ENCODE data around the gene OR6C65.
"Not testable (repeated sequence)": the region's sequence is repeated elsewhere in the genome, so short reads cannot be mapped to it uniquely, and the experiment has no call there.

Gene OR6C65

GRCh38 chr12:55400229-55400628, at the start of gene OR6C65:
TSS of gene OR6C65 (plus strand) at chr12:55400529. CDS start at chr12:55400529, 0 bp downstream.
- ATAC-seq (replicated peaks; ENCODE audit: extremely low read depth, poor library complexity, severe bottlenecking) (no peak), DNase-seq (ENCODE audit: low spot score in 2 of 2) (no peak)
- H3K4me3 Mint-ChIP-seq: no peak within 1 kb of the TSS
- no peaks in the 10 kb centered on the region for H3K4me1 Mint-ChIP-seq
- no peaks in the 10 kb centered on the region for H3K9me3 Mint-ChIP-seq
- H3K36me3 Mint-ChIP-seq (ENCODE audit: insufficient read depth): no peaks in the 10 kb centered on the region
- no peak within 1 kb of the TSS for H3K27ac Mint-ChIP-seq (ENCODE audit: low read depth)
- peaks cover 55% of the 10 kb centered on the region for H3K27me3 Mint-ChIP-seq

- peaks cover 46% of the 10 kb centered on the region for H3K27me3 Mint-ChIP-seq
- H3K9me3 Mint-ChIP-seq; H3K27ac Mint-ChIP-seq (ENCODE audit: low read depth); H3K4me1 Mint-ChIP-seq; ATAC-seq (replicated peaks; ENCODE audit: extremely low read depth, poor library complexity, severe bottlenecking); H3K36me3 Mint-ChIP-seq (ENCODE audit: insufficient read depth); DNase-seq (ENCODE audit: low spot score in 2 of 2); H3K4me3 Mint-ChIP-seq: not testable (repeated sequence)
Measured at GRCh38 chr12:55355338-55355737, 45.0 kb upstream of the OR6C65 start.

- no peaks in the 10 kb centered on the region for H3K9me3 Mint-ChIP-seq
- peaks cover 1% of the 10 kb centered on the region for H3K36me3 Mint-ChIP-seq (ENCODE audit: insufficient read depth)
- H3K27ac Mint-ChIP-seq (ENCODE audit: low read depth): no peak within 1 kb of the TSS
- no peak for ATAC-seq (replicated peaks; ENCODE audit: extremely low read depth, poor library complexity, severe bottlenecking)
- H3K4me1 Mint-ChIP-seq: no peaks in the 10 kb centered on the region
- DNase-seq (ENCODE audit: low spot score in 2 of 2): no peak
- H3K27me3 Mint-ChIP-seq: peaks cover 40% of the 10 kb centered on the region
- no peak within 1 kb of the TSS for H3K4me3 Mint-ChIP-seq
Measured at GRCh38 chr12:55362675-55363074, 37.7 kb upstream of the OR6C65 start, which contains the start of gene OR6C75. TSS of gene OR6C75 (plus strand) at chr12:55362975. CDS start at chr12:55365111, 2,136 bp downstream.

- Mint-ChIP-seq H3K4me3 (no peak overlapping the region), H3K36me3 (ENCODE audit: insufficient read depth) (peaks cover 1% of the 10 kb centered on the region), H3K9me3 (no peaks in the 10 kb centered on the region), H3K27ac (ENCODE audit: low read depth) (no peak overlapping the region), H3K27me3 (peaks cover 41% of the 10 kb centered on the region), H3K4me1 (no peaks in the 10 kb centered on the region)
- DNase-seq (ENCODE audit: low spot score in 2 of 2): no peak
- ATAC-seq (replicated peaks; ENCODE audit: extremely low read depth, poor library complexity, severe bottlenecking): no peak
Measured at GRCh38 chr12:55365086-55365485, 35.2 kb upstream of the OR6C65 start.

GRCh38 chr12:55372521-55372920, 27.8 kb upstream of the OR6C65 start:
- ATAC-seq (replicated peaks; ENCODE audit: extremely low read depth, poor library complexity, severe bottlenecking): no peak
- no peak for DNase-seq (ENCODE audit: low spot score in 2 of 2)
- Mint-ChIP-seq H3K9me3 (no peaks in the 10 kb centered on the region), H3K27me3 (peaks cover 36% of the 10 kb centered on the region), H3K4me3 (no peak overlapping the region), H3K4me1 (no peaks in the 10 kb centered on the region), H3K27ac (ENCODE audit: low read depth) (no peak overlapping the region), H3K36me3 (ENCODE audit: insufficient read depth) (no peaks in the 10 kb centered on the region)

GRCh38 chr12:55385891-55386290, 14.4 kb upstream of the OR6C65 start:
- Mint-ChIP-seq H3K27me3 (peaks cover 43% of the 10 kb centered on the region), H3K9me3 (no peaks in the 10 kb centered on the region), H3K36me3 (ENCODE audit: insufficient read depth) (no peaks in the 10 kb centered on the region), H3K27ac (ENCODE audit: low read depth) (no peak overlapping the region), H3K4me3 (no peak overlapping the region), H3K4me1 (no peaks in the 10 kb centered on the region)
- ATAC-seq (replicated peaks; ENCODE audit: extremely low read depth, poor library complexity, severe bottlenecking) (no peak), DNase-seq (ENCODE audit: low spot score in 2 of 2) (no peak)

GRCh38 chr12:55392032-55392795, 8.1 kb upstream of the OR6C65 start:
- no peak for ATAC-seq (replicated peaks; ENCODE audit: extremely low read depth, poor library complexity, severe bottlenecking)
- H3K4me1 Mint-ChIP-seq: no peaks in the 10 kb centered on the region
- no peaks in the 10 kb centered on the region for H3K9me3 Mint-ChIP-seq
- peaks cover 57% of the 10 kb centered on the region for H3K27me3 Mint-ChIP-seq
- H3K4me3 Mint-ChIP-seq: no peak overlapping the region
- H3K27ac Mint-ChIP-seq (ENCODE audit: low read depth): no peak overlapping the region
- DNase-seq (ENCODE audit: low spot score in 2 of 2): no peak
- no peaks in the 10 kb centered on the region for H3K36me3 Mint-ChIP-seq (ENCODE audit: insufficient read depth)

GRCh38 chr12:55396326-55396725, 4.0 kb upstream of the OR6C65 start:
- Mint-ChIP-seq H3K27me3 (peaks cover 71% of the 10 kb centered on the region), H3K4me3 (no peak overlapping the region), H3K27ac (ENCODE audit: low read depth) (no peak overlapping the region), H3K4me1 (no peaks in the 10 kb centered on the region), H3K9me3 (no peaks in the 10 kb centered on the region), H3K36me3 (ENCODE audit: insufficient read depth) (no peaks in the 10 kb centered on the region)
- ATAC-seq (replicated peaks; ENCODE audit: extremely low read depth, poor library complexity, severe bottlenecking) (no peak), DNase-seq (ENCODE audit: low spot score in 2 of 2) (no peak)

GRCh38 chr12:55407866-55408265, 7.5 kb downstream of the OR6C65 start:
- no peaks in the 10 kb centered on the region for H3K9me3 Mint-ChIP-seq
- H3K27ac Mint-ChIP-seq (ENCODE audit: low read depth): no peak overlapping the region
- H3K27me3 Mint-ChIP-seq: peaks cover 10% of the 10 kb centered on the region
- H3K36me3 Mint-ChIP-seq (ENCODE audit: insufficient read depth): no peaks in the 10 kb centered on the region
- no peak overlapping the region for H3K4me3 Mint-ChIP-seq
- DNase-seq (ENCODE audit: low spot score in 2 of 2): no peak
- no peak for ATAC-seq (replicated peaks; ENCODE audit: extremely low read depth, poor library complexity, severe bottlenecking)
- H3K4me1 Mint-ChIP-seq: no peaks in the 10 kb centered on the region

- H3K4me3 Mint-ChIP-seq; H3K36me3 Mint-ChIP-seq (ENCODE audit: insufficient read depth); H3K27ac Mint-ChIP-seq (ENCODE audit: low read depth); H3K9me3 Mint-ChIP-seq; H3K4me1 Mint-ChIP-seq; ATAC-seq (replicated peaks; ENCODE audit: extremely low read depth, poor library complexity, severe bottlenecking); DNase-seq (ENCODE audit: low spot score in 2 of 2): not testable (repeated sequence)
- H3K27me3 Mint-ChIP-seq: peaks cover 15% of the 10 kb centered on the region
Measured at GRCh38 chr12:55409133-55409532, 8.8 kb downstream of the OR6C65 start.

GRCh38 chr12:55412138-55412537, 11.8 kb downstream of the OR6C65 start:
- not testable (repeated sequence) for ATAC-seq (replicated peaks; ENCODE audit: extremely low read depth, poor library complexity, severe bottlenecking); H3K36me3 Mint-ChIP-seq (ENCODE audit: insufficient read depth)
- peaks cover 44% of the 10 kb centered on the region for H3K27me3 Mint-ChIP-seq

GRCh38 chr12:55413498-55414388, 13.4 kb downstream of the OR6C65 start:
- ATAC-seq (replicated peaks; ENCODE audit: extremely low read depth, poor library complexity, severe bottlenecking): not testable (repeated sequence)

More at GRCh38 chr12:55412138-55412537, 11.8 kb downstream of the OR6C65 start:
- H3K4me1 Mint-ChIP-seq; H3K27ac Mint-ChIP-seq (ENCODE audit: low read depth); DNase-seq (ENCODE audit: low spot score in 2 of 2); H3K9me3 Mint-ChIP-seq; H3K4me3 Mint-ChIP-seq: not testable (repeated sequence)

More at GRCh38 chr12:55413498-55414388, 13.4 kb downstream of the OR6C65 start:
- not testable (repeated sequence) for DNase-seq (ENCODE audit: low spot score in 2 of 2); H3K27ac Mint-ChIP-seq (ENCODE audit: low read depth); H3K4me3 Mint-ChIP-seq; H3K4me1 Mint-ChIP-seq; H3K36me3 Mint-ChIP-seq (ENCODE audit: insufficient read depth); H3K9me3 Mint-ChIP-seq
- H3K27me3 Mint-ChIP-seq: peaks cover 51% of the 10 kb centered on the region
